Bone marrow (tissue), 2 donors: ENCODE results near the gene HMGA1.
A peak's percentile ranks its signal among the peaks of the same experiment; 100 is the strongest.
"Not testable (repeated sequence)": the region's sequence is repeated elsewhere in the genome, so short reads cannot be mapped to it uniquely, and the experiment has no call there.

ENCODE experiments used
- DNase-seq, 2 donors: peaks; one replicate each; lab custom pipeline; 2025; lab: John Stamatoyannopoulos, UW

HMGA1 gene

DNA sequence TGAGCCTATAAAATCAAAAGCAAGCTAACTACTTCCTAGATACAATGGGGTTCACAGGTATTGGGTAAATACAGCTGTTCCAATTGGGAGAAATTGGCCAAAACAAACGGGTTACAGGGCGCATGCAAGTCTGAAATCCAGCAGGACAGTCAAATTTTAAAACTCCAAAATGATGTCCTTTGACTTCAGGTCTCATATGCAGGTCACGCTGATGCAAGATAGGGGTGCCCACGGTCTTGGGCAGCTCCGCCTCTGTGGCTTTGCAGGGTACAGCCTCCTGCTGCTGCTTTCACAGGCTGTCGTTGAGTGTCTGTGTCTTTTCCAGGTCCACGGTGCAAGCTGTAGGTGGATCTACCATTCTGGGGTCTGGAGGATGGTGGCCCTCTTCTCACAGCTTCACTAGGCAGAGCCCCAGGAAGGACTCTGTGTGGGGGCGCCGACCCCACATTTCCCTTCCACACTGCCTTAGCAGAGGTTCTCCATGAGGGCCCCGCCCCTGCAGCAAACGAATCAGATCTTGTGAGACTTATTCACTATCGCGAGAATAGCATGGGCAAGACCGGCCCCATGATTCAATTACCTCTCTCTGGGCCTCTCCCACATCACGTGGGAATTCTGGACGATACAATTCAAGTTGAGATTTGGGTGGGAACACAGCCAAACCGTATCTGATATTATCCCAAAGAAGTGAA, 24.0 kb downstream of the HMGA1 start:
- DNase-seq = no peak

GRCh38 chr6:34263484-34263883, 26.8 kb downstream of the HMGA1 start:
- DNase-seq = not testable (repeated sequence)

DNA sequence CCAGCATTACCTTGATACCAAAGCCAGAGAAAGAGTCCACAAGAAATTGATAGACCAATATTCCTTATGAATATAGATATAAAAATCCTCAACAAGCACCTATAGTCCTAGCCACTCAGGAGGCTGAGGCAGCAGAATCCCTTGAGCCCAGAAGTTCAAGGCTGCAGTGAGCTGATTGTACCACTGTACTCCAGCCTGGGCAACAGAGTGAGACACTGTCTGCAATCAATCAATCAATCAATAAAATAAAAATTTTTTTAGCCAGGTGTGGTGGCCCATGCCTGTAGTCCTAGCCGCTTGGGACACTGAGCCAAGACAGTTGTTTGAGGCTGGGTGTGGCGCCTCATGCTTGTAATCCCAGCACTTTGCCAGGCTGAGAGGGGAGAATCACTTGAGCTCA, 31.1 kb downstream of the HMGA1 start:
- no peak for DNase-seq

DNA sequence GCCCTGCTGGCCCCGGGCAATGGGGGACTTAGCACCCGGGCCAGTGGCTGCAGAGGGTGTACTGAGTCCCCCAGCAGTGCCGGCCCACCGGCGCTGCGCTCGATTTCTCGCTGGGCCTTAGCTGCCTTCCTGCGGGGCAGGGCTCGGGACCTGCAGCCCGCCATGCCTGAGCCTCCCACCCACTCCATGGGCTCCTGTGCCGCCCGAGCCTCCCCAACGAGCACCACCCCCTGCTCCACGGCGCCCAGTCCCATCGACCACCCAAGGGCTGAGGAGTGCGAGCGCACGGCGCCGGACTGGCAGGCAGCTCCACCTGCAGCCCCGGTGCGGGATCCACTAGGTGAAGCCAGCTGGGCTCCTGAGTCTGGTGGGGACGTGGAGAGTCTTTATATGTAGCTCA, 32.5 kb downstream of the HMGA1 start:
- not testable (repeated sequence) for DNase-seq

GRCh38 chr6:34269658-34270341, 33.1 kb downstream of the HMGA1 start:
- DNase-seq = not testable (repeated sequence)

- peak in 1 of 2 donors; percentile 6 for DNase-seq
These were observed 35.6 kb downstream of the HMGA1 start for GRCh38 chr6:34272013-34272926.

DNA sequence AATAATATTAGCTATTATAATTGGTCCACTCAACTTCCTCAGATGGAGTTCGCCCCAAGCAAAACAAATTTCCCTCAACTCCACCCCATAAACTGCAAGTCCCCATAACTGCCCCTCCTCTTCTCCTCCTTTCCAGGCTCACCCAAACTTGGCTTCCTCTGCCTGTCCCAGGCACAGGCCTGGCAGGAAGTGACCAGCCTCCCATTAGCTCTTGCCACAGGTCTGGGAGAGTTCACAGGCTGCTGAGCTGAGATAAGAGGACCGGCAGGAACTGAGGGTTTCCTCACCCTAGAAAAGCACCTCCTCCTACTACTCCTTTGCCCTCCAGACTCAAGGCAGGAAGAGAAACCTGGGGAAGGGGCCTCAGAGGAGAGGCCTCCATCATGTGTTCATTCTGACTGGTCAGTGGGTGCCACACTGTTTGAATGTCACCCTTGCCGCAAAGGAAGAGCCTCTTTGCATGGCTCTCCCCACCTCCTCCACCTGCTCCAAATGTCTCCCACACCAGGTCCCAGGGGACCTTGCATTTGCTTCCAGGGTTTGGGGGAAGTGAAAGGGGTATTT, 36.7 kb downstream of the HMGA1 start:
- peak; percentile 6 to 90 for DNase-seq

DNA sequence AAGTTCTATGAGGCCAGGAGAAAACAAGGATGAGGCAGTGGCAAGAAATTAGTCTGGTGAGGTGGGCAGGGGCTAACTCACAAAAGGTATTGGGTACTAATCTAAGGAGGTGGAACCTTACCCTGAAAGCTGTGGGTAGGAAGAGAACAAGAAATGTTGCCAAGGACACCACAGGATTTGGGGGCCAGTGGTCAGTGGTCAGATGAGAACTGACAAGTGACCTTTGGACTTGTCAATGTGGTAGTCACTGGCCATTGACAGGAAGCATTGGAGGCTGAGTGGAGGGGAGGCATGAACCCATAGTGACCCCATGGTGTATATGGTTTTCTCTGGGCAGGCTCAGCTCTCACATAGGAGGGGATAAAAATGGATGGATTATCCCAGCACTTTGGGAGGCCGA, 37.5 kb downstream of the HMGA1 start:
- DNase-seq = no peak

DNA sequence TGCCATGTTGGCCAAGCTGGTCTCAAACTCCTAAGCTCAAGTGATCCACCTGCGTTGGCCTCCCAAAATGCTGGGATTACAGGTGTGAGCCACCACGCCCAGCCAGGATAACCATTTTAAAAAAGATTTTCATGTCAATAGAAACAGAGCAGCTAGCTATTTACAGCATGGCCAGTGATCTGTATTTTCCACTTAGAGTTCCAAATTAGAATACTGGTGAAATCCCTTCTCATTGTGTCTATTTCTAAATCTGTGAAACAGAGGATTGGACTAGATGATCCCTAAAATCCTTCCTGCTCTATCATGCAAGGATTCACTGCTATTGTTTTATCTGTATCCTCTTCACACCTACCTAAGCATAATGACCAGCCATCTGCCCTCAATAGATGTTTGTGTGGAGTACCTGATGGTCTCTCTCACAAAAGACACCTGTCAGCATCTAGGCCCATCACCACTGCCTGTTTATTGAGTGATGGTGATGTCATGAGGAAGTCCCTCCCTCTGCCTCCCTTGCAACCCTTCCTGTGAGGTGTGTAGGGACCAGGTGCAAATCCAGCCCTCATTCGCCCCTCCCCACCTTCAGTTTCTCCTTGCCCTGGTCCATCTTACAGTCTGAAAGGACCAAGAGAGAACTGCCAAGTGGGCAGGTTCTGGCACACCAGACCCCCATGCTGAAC, 38.6 kb downstream of the HMGA1 start:
- no peak for DNase-seq

GRCh38 chr6:34276191-34276590, 39.5 kb downstream of the HMGA1 start:
- no peak for DNase-seq

- no peak for DNase-seq
These were observed 40.4 kb downstream of the HMGA1 start for GRCh38 chr6:34276881-34277762.

DNA sequence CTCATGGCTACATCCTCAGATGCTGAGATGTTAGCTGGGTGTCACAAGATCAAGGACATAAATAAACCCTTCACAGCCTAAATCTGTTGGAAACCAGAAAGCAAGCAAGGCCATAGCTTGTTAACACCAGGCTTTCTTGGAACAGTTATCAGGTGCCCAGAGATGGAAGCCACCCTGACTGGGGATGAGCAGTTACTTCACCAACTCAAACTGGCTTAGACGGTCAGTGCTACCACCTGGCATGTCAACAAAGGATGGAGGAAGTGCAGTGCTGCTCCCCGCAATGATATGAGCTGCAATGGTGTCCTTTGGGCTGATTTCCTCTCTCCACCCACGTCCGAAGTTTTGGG, 41.1 kb downstream of the HMGA1 start:
- no peak for DNase-seq

DNA sequence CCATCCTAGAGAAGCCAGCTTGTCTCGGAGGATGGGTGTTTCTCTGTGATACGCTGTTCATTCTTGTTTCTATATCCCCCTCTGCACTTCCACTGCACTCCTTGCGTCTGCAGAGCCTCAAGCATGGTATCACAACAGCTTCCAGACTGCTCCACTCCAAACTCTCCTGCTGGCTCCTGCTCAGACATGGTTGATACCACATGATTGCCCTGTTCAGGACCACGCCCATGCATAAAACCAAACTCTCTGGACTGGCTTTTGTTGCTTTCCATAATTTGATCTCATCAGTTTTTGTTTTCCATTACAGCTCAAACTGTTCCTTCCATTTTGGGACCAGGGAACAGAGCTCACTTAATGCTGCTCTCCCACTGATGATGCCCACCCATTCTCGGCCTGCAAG, 42.2 kb downstream of the HMGA1 start:
- no peak for DNase-seq

- DNase-seq = no peak
These were observed 43.5 kb downstream of the HMGA1 start for GRCh38 chr6:34280216-34280615.

DNA sequence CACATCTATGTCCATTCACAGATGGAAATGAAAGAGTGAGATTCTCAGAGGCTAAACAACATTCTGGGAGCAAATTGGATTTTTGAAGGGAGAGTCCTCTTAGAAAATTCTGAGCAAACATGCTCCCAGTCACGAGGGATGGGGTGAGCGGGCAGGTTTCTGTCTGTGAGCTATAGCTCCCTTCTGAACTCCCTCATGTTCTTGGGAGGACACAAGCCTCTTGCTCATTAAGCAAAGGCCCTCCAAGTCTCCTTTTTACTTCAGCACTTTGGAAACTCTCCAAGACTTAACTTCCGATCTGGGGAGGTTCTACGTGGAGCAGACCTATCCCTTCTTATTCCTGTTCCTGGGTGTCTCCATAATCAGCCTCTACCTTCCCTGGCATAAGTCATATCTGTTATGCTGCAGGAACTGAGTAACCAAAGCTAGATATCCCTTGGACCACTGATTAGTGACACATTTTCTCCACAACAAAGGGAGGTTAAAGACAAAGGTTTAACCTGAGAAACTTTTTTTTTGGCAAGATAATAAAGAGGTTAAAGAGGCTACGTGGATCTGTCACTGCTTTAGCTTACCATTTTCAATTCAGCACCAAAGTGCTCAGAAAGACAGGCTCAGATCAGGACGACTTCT, 45.1 kb downstream of the HMGA1 start:
- DNase-seq = no peak

DNA sequence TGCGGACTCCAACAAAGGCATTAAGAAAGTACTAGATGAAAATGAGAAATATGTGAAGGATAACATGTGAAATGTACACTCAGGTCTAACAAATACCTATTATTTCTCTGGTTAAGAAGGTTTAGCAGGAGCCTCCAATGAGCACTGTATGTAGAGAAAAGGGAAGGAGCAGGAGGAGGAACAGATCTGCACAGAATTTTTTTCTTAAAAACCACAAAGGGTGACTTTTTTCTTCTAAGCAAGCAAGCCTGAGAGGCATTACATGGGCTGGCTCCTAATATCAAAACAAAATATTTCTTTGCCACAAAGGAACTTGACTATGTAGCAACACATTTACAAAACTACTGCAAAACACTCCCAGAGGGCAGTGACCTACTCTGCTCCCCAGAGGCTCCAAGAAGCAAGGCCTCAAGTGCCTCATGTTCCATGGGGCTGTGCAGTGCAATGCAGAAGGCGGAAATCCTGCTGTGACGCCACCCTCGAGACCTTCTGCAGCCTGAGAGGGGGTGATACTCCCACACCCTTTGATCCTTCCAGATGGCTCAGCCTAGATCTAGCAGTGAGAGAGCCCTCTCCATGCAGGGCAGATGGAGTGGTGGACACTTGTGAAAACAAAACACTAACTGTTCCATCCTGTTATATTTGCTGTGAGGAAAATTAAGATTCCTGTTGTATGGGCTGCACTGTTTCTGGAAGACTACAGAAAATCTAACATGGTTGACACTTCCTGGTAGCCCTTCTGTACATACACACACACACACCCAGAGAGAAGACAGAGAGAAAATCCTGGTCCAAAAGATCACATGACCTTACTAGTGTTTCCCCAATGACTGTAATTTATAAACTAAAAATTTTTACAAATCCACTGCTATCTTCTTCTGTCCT, 48.1 kb downstream of the HMGA1 start:
- peak; percentile 25 to 86 for DNase-seq

- DNase-seq = no peak
These were observed 48.9 kb downstream of the HMGA1 start for GRCh38 chr6:34285448-34286164.

- no peak for DNase-seq
These were observed 51.9 kb downstream of the HMGA1 start for GRCh38 chr6:34288581-34288980.

GRCh38 chr6:34289137-34289536, 52.5 kb downstream of the HMGA1 start:
- DNase-seq = no peak
